Loucy (cell line): Measurements from ENCODE around the gene CSNK2B.

Source experiments
- EZH2phosphoT487 ChIP-seq: fragments of 200-600 bp; IDR thresholded peaks from 2 replicates; pipeline ENCODE4 v1.6.1; 2018; ENCODE audit warnings: antibody characterized with exemption, mild to moderate bottlenecking, moderate library complexity, borderline replicate concordance
- TF ChIP-seq, protein P1 (sequence below): fragments of 200-600 bp; sonication (generic); conservative IDR thresholded peaks from 2 replicates; pipeline ENCODE4 v1.5.1; 2014; ENCODE audit warnings: mild to moderate bottlenecking, antibody characterized with exemption, low read length

DNA sequence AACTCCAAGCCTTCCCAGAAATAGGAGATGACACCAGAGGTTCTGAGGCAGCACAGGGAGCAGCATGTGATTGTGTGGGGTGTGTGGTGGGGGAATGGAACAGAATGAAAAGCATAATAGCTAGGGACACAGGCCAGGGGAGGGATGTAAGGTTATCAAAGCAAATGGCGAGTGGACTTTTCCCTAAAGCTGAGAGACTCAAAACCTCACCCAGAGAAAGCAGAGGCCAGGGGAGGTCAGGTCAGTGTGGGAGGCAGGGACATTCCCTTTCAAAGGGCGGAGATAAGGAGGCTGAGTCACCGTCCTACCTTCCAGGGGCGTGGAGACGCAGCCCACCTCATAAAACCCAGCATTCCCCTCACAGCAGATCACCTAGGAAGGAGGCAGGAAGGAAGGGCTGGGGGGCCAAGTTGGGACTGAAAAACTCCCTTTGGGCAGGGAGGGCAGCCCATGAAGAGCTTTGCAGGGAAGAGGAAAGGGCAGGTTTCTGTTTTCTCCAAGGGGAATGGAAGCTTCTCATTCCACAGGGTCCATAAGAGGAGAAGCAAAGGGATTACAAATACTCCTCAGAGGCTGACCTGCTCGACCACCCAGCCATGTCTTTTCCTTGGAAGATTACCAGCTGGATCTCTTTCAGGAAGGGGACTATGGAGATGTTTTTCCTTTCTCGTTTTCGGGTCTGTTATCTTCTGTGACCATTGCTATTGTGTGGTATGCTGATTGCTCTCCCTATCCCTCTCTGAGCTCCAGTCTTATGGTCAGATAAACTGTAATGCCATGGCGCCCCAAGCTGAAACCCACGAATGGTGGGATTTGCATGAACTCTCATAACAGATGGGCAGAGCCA, 24.6 kb downstream of the CSNK2B start:
- TF ChIP-seq, protein P1, sequence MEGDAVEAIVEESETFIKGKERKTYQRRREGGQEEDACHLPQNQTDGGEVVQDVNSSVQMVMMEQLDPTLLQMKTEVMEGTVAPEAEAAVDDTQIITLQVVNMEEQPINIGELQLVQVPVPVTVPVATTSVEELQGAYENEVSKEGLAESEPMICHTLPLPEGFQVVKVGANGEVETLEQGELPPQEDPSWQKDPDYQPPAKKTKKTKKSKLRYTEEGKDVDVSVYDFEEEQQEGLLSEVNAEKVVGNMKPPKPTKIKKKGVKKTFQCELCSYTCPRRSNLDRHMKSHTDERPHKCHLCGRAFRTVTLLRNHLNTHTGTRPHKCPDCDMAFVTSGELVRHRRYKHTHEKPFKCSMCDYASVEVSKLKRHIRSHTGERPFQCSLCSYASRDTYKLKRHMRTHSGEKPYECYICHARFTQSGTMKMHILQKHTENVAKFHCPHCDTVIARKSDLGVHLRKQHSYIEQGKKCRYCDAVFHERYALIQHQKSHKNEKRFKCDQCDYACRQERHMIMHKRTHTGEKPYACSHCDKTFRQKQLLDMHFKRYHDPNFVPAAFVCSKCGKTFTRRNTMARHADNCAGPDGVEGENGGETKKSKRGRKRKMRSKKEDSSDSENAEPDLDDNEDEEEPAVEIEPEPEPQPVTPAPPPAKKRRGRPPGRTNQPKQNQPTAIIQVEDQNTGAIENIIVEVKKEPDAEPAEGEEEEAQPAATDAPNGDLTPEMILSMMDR: no peak
- TF ChIP-seq EZH2phosphoT487: no peak
